ENCODE measurements around the gene SLC22A23.

The SLC22A23 gene

GRCh38 chr6:3280866-3281465, 175.9 kb downstream of the SLC22A23 start:
- no peak for DNase-seq

GRCh38 chr6:3280091-3280490, 176.8 kb downstream of the SLC22A23 start:
- no peak for DNase-seq

- no peak for DNase-seq
These were observed 178.2 kb downstream of the SLC22A23 start for GRCh38 chr6:3278691-3279090.

GRCh38 chr6:3277851-3278416, 178.9 kb downstream of the SLC22A23 start:
- DNase-seq: no peak

- DNase-seq: no peak
These were observed 179.6 kb downstream of the SLC22A23 start for GRCh38 chr6:3277251-3277650.

GRCh38 chr6:3276174-3277167, 180.4 kb downstream of the SLC22A23 start:
- DNase-seq: no peak

GRCh38 chr6:3273707-3274521, 182.9 kb downstream of the SLC22A23 start:
- DNase-seq: no peak

GRCh38 chr6:3272911-3273547, 183.8 kb downstream of the SLC22A23 start:
- no peak for DNase-seq

- DNase-seq: no peak
These were observed 185.1 kb downstream of the SLC22A23 start for GRCh38 chr6:3271756-3272155.

- no peak for DNase-seq
These were observed 186.6 kb downstream of the SLC22A23 start for GRCh38 chr6:3270258-3270657.

- DNase-seq: no peak
These were observed 187.4 kb downstream of the SLC22A23 start for GRCh38 chr6:3269281-3269975.

- no peak for DNase-seq
These were observed 188.2 kb downstream of the SLC22A23 start for GRCh38 chr6:3268680-3269079.

- DNase-seq: no peak
These were observed 189.7 kb downstream of the SLC22A23 start for GRCh38 chr6:3267162-3267561.

- no peak for DNase-seq
These were observed 190.7 kb downstream of the SLC22A23 start for GRCh38 chr6:3266170-3266569.

- DNase-seq: no peak
These were observed 191.2 kb downstream of the SLC22A23 start for GRCh38 chr6:3265671-3266070.

- no peak for DNase-seq
These were observed 192.5 kb downstream of the SLC22A23 start for GRCh38 chr6:3264356-3264755.

- no peak for DNase-seq
These were observed 193.8 kb downstream of the SLC22A23 start for GRCh38 chr6:3263096-3263495.

- DNase-seq: no peak
These were observed 194.9 kb downstream of the SLC22A23 start for GRCh38 chr6:3261921-3262320.

GRCh38 chr6:3261518-3261820, 195.4 kb downstream of the SLC22A23 start:
- DNase-seq: no peak

GRCh38 chr6:3260772-3261517, 195.9 kb downstream of the SLC22A23 start:
- DNase-seq: no peak

GRCh38 chr6:3260296-3260695, 196.6 kb downstream of the SLC22A23 start:
- no peak for DNase-seq
